Measurements from ENCODE around the gene TUBAL3.

DNA sequence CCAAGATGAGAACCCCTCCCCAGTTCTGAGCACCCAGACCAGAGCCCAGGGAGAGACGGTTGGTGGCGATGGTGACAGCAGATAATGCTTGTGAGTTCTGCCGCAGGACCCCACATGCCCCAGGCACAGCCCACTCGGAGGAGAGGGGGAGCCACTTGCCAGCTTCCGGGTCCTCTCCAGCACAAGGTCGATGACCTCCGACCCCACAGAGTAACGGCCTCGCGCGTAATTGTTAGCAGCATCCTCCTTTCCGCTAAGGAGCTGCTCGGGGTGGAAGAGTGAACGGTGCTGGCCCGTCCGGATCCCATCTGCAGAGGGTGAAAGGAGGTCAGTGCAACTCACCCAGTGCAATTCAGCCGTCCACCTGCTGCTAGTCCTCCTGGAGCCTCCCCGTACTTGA, 9.5 kb downstream of the TUBAL3 start:
- TF ChIP-seq EP300 (IDR thresholded peaks at IDR 0.05): no peak
- no peak for TF ChIP-seq POLR2A (IDR thresholded peaks at IDR 0.05; ENCODE audit: low read length)
- no peak for TF ChIP-seq BHLHE40 (IDR thresholded peaks at IDR 0.05; ENCODE audit: low read depth, low read length)
- TF ChIP-seq REST (IDR thresholded peaks at IDR 0.05): no peak
- no peak for TF ChIP-seq CTCF (IDR thresholded peaks at IDR 0.05)
- no peak for TF ChIP-seq MYC (IDR thresholded peaks at IDR 0.05; ENCODE audit: borderline replicate concordance, low read length)
- TF ChIP-seq SREBF2 (IDR thresholded peaks at IDR 0.05): no peak
- no peak for TF ChIP-seq RFX5 (IDR thresholded peaks at IDR 0.05)
- no peak for TF ChIP-seq ZNF302 (CRISPR knock-in tag; IDR thresholded peaks at IDR 0.05)
- TF ChIP-seq KDM1A (IDR thresholded peaks at IDR 0.05; ENCODE audit: low read depth): no peak
